H9 (cell line): ENCODE data around the gene SNURF. TPM values are rescaled to one million over a fixed set of nuclear protein-coding genes. Genes with fewer than 3 reads are reported as not detected.

Source experiments
- DNase-seq: peaks from one replicate; pipeline ENCODE4 v3.0.0-alpha.2; 2017
- H2AFZ ChIP-seq: one replicate; pipeline ENCODE4 v1.6.1; 2013; ENCODE audit warnings: mild to moderate bottlenecking, low read length, control low read depth, moderate library complexity
- H2AK5ac ChIP-seq: 2 replicates; pipeline ENCODE4 v1.6.1; 2013; ENCODE audit warnings: low read length, control low read depth, mixed read lengths; ENCODE audit not compliant: insufficient read length
- H2BK120ac ChIP-seq: one replicate; pipeline ENCODE4 v1.6.1; 2013; ENCODE audit warnings: low read depth, mild to moderate bottlenecking, low read length, control low read depth, inconsistent platforms; ENCODE audit not compliant: poor library complexity, severe bottlenecking
- H2BK12ac ChIP-seq: 2 replicates; pipeline ENCODE4 v1.6.1; 2013; ENCODE audit warnings: low read length, control low read depth, mixed read lengths, low read depth; ENCODE audit not compliant: insufficient read length
- H2BK15ac ChIP-seq: 2 replicates; pipeline ENCODE4 v1.6.1; 2013; ENCODE audit warnings: low read depth, low read length, control low read depth
- H2BK20ac ChIP-seq: one replicate; pipeline ENCODE4 v1.6.1; 2013; ENCODE audit warnings: low read depth, mild to moderate bottlenecking, low read length, control low read depth, inconsistent platforms; ENCODE audit not compliant: poor library complexity, severe bottlenecking
- H2BK5ac ChIP-seq: 2 replicates; pipeline ENCODE4 v1.6.1; 2013; ENCODE audit warnings: low read length, control low read depth, mixed read lengths; ENCODE audit not compliant: insufficient read length
- H3K14ac ChIP-seq: 2 replicates; pipeline ENCODE4 v1.6.1; 2013; ENCODE audit warnings: low read length, control low read depth; ENCODE audit not compliant: insufficient read depth
- H3K18ac ChIP-seq: 2 replicates; pipeline ENCODE4 v1.6.1; 2013; ENCODE audit warnings: low read depth, mild to moderate bottlenecking, mixed read lengths, low read length, control low read depth; ENCODE audit not compliant: insufficient read length
- H3K23ac ChIP-seq: 2 replicates; pipeline ENCODE4 v1.6.1; 2013; ENCODE audit warnings: low read length, control low read depth, mixed read lengths, low read depth; ENCODE audit not compliant: insufficient read length
- H3K23me2 ChIP-seq: 2 replicates; pipeline ENCODE4 v1.6.1; 2013; ENCODE audit warnings: low read depth, mild to moderate bottlenecking, mixed read lengths, low read length, control low read depth; ENCODE audit not compliant: insufficient read length, poor library complexity, severe bottlenecking
- H3K27ac ChIP-seq: 2 replicates; pipeline ENCODE4 v1.5.1; 2013; ENCODE audit warnings: low read length, control low read depth, mixed read lengths, low read depth; ENCODE audit not compliant: insufficient read length
- H3K27me3 ChIP-seq: 2 replicates; pipeline ENCODE4 v1.6.1; 2013; ENCODE audit warnings: low read length, control low read depth, inconsistent platforms; ENCODE audit not compliant: insufficient read depth
- H3K4ac ChIP-seq: 2 replicates; pipeline ENCODE4 v1.6.1; 2013; ENCODE audit warnings: low read depth, mild to moderate bottlenecking, control low read depth, inconsistent platforms, low read length, moderate library complexity
- H3K4me1 ChIP-seq: 2 replicates; pipeline ENCODE4 v1.6.1; 2013; ENCODE audit warnings: low read length, control low read depth, inconsistent platforms; ENCODE audit not compliant: insufficient read depth
- H3K4me2 ChIP-seq: 2 replicates; pipeline ENCODE4 v1.6.1; 2013; ENCODE audit warnings: low read length, control low read depth, mixed read lengths; ENCODE audit not compliant: insufficient read length, insufficient read depth
- H3K56ac ChIP-seq: 2 replicates; pipeline ENCODE4 v1.6.1; 2013; ENCODE audit warnings: low read depth, mild to moderate bottlenecking, mixed read lengths, low read length, control low read depth; ENCODE audit not compliant: insufficient read length
- H3K79me1 ChIP-seq: 2 replicates; pipeline ENCODE4 v1.6.1; 2013; ENCODE audit warnings: low read depth, mild to moderate bottlenecking, moderate library complexity, low read length, control low read depth, inconsistent platforms; ENCODE audit not compliant: insufficient read depth, poor library complexity, severe bottlenecking
- H3K79me2 ChIP-seq: 2 replicates; pipeline ENCODE4 v1.6.1; 2013; ENCODE audit warnings: low read length, control low read depth, inconsistent platforms; ENCODE audit not compliant: insufficient read depth
- H3K9ac ChIP-seq: 2 replicates; pipeline ENCODE4 v1.6.1; 2013; ENCODE audit warnings: low read length, control low read depth, mixed read lengths; ENCODE audit not compliant: insufficient read length; ENCODE audit errors: extremely low read depth
- H3K9me3 ChIP-seq: one replicate; pipeline ENCODE4 v1.6.1; 2013; ENCODE audit warnings: low read depth, low read length, inconsistent platforms; ENCODE audit not compliant: control insufficient read depth
- H3T11ph ChIP-seq: one replicate; pipeline ENCODE4 v1.6.1; 2013; ENCODE audit warnings: mild to moderate bottlenecking, low read length, control low read depth, inconsistent platforms
- H4K20me1 ChIP-seq: one replicate; pipeline ENCODE4 v1.6.1; 2013; ENCODE audit not compliant: control insufficient read depth, insufficient read length, insufficient read depth
- H4K5ac ChIP-seq: 2 replicates; pipeline ENCODE4 v1.6.1; 2013; ENCODE audit warnings: low read depth, mild to moderate bottlenecking, mixed read lengths, low read length, control low read depth; ENCODE audit not compliant: insufficient read length
- H4K8ac ChIP-seq: replicated peaks from 2 replicates; pipeline ENCODE4 v1.6.1; 2013; ENCODE audit warnings: low read length, control low read depth, mixed read lengths, low read depth; ENCODE audit not compliant: insufficient read length
- H4K91ac ChIP-seq: 2 replicates; pipeline ENCODE4 v1.6.1; 2013; ENCODE audit warnings: low read depth, mild to moderate bottlenecking, moderate library complexity, mixed read lengths, low read length, control low read depth; ENCODE audit not compliant: insufficient read length
- H3K27ac Mint-ChIP-seq, 3 experiments: 2 replicates in 2 of 3; 3 replicates in 1 of 3; pipeline ENCODE4 v1.8.0; 2020 to 2021; ENCODE audit warnings: mixed read lengths in 3 of 3, mild to moderate bottlenecking in 1 of 3, moderate library complexity in 1 of 3
- H3K27me3 Mint-ChIP-seq: 2 replicates; pipeline ENCODE4 v1.8.0; 2021; ENCODE audit warnings: low read depth, mild to moderate bottlenecking, moderate library complexity, mixed read lengths
- H3K36me3 Mint-ChIP-seq, 3 experiments: 2 replicates in 2 of 3; 3 replicates in 1 of 3; pipeline ENCODE4 v1.8.0; 2020 to 2021; ENCODE audit warnings: low read depth in 3 of 3, mixed read lengths in 3 of 3; ENCODE audit not compliant: insufficient read depth in 1 of 3
- H3K4me1 Mint-ChIP-seq, 2 experiments: 2 replicates each; pipeline ENCODE4 v1.8.0; 2020; ENCODE audit warnings: mixed read lengths in 2 of 2
- H3K4me3 Mint-ChIP-seq, 2 experiments: 2 replicates in 1 of 2; 3 replicates in 1 of 2; pipeline ENCODE4 v1.8.0; 2020 to 2021; ENCODE audit warnings: mild to moderate bottlenecking in 2 of 2, mixed read lengths in 2 of 2, moderate library complexity in 1 of 2
- H3K9me3 Mint-ChIP-seq, 2 experiments: 2 replicates in 1 of 2; 3 replicates in 1 of 2; pipeline ENCODE4 v1.8.0; 2020; ENCODE audit warnings: mild to moderate bottlenecking in 2 of 2, mixed read lengths in 2 of 2, moderate library complexity in 1 of 2
- CTCF ChIP-seq: fragments of 200-600 bp; sonication (generic); conservative IDR thresholded peaks from 3 replicates; pipeline ENCODE4 v1.8.0; 2021; ENCODE audit warnings: antibody characterized with exemption, mild to moderate bottlenecking
- WGBS: extraction: QIAGEN DNeasy Blood & Tissue Kit; methylation state at CpG from one replicate; pipeline ENCODE4 v1.1.7; 2013; ENCODE audit warnings: missing lambda C conversion rate, low lambda C conversion rate, mixed read lengths; ENCODE audit not compliant: insufficient read length; ENCODE audit errors: extremely low coverage; 5-methylcytosine and 5-hydroxymethylcytosine counted together
- total RNA-seq: library from RNA; stranded (reverse); gene quantifications from 2 replicates; pipeline ENCODE4 v1.2.1, GENCODE V29; 2021

Gene SNURF
- total RNA-seq, 1 experiment from 2014 or later, result 134 TPM

GRCh38 chr15:24948495-24948894 lies 6.3 kb upstream of the SNURF start:
- no peak overlapping the region for H3K27ac ChIP-seq
- H2AFZ ChIP-seq, result no peak overlapping the region
- H2BK5ac ChIP-seq, result no peak overlapping the region
- no peak overlapping the region for H3K4me2 ChIP-seq
- no peaks in the 10 kb centered on the region for H3K79me1 ChIP-seq
- no CpG with 5 or more reads among the region's 3 CpGs for WGBS
- no peaks in the 10 kb centered on the region for H4K20me1 ChIP-seq
- H3K27me3 ChIP-seq, result no peaks in the 10 kb centered on the region
- H4K8ac ChIP-seq, result no peak overlapping the region
- H2BK12ac ChIP-seq, result no peak overlapping the region
- no peaks in the 10 kb centered on the region for H3K79me2 ChIP-seq
- peaks cover 43 to 57% of the 10 kb centered on the region in 2 experiments for H3K9me3 Mint-ChIP-seq
- H2AK5ac ChIP-seq, result no peak overlapping the region
- no peak overlapping the region for H2BK120ac ChIP-seq
- H2BK20ac ChIP-seq, result no peak overlapping the region
- no peak overlapping the region for H3K27ac Mint-ChIP-seq
- H3K23ac ChIP-seq, result no peak overlapping the region
- H3K56ac ChIP-seq, result no peak overlapping the region
- H3K4me1 Mint-ChIP-seq, result peaks cover 11 to 27% of the 10 kb centered on the region in 2 experiments
- H2BK15ac ChIP-seq, result no peak overlapping the region
- no peak overlapping the region for H4K5ac ChIP-seq
- no peak for DNase-seq
- H3K27me3 Mint-ChIP-seq, result no peaks in the 10 kb centered on the region
- peaks cover 0 to 4% (median 2%) of the 10 kb centered on the region in 3 experiments; a peak in 4 of 7 replicates for H3K36me3 Mint-ChIP-seq
- no peak overlapping the region for H3K4me3 Mint-ChIP-seq
- H3K18ac ChIP-seq, result no peak overlapping the region
- H3T11ph ChIP-seq, result no peak overlapping the region
- H3K4me1 ChIP-seq, result no peaks in the 10 kb centered on the region; the same call in 1 of the 2 replicates
- H3K4ac ChIP-seq, result no peak overlapping the region
- no peaks in the 10 kb centered on the region for H3K23me2 ChIP-seq
- no peak for TF ChIP-seq CTCF
- no peak overlapping the region for H4K91ac ChIP-seq
- no peak overlapping the region for H3K9ac ChIP-seq
- H3K9me3 ChIP-seq, result peaks cover 10% of the 10 kb centered on the region
- H3K14ac ChIP-seq, result no peak overlapping the region
